ENCODE results near the gene TACR1. TPM values are rescaled to one million over a fixed set of nuclear protein-coding genes. Genes with fewer than 3 reads are reported as not detected.

TACR1 gene
- polyA plus RNA-seq, 4 donors = 0.42 to 1.6 (median 1.4) TPM

- DNase-seq (ENCODE audit: low read depth in 4 of 4, low spot score in 3 of 4) = no peak
Observed at GRCh38 chr2:75027886-75028285, 171.4 kb downstream of the TACR1 start.

- no peak for DNase-seq (ENCODE audit: low read depth in 4 of 4, low spot score in 3 of 4)
Observed at GRCh38 chr2:75025633-75026380, 173.5 kb downstream of the TACR1 start.

DNA sequence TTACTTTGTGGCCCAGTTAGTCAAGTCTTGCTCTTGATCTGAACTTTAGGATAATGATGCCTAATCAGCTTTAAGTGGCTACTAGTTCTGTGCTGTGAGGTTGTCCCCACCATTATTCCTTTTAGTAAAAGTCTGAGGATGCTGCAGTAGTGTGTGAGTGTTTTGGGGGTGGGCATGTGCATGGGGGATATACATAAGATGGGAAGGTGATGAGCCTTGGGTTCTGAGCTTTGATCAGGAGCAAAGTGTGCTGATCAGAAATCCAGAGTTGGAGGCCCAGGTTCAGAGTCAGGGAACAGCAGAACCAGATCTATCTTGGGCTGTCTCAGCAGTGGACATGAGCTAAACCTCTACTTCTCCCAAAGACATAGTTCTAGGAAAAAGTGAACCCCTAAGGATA, 174.1 kb downstream of the TACR1 start:
- DNase-seq (ENCODE audit: low read depth in 4 of 4, low spot score in 3 of 4) = no peak

GRCh38 chr2:75023666-75024455, 175.5 kb downstream of the TACR1 start:
- DNase-seq (ENCODE audit: low read depth in 4 of 4, low spot score in 3 of 4) = no peak

DNA sequence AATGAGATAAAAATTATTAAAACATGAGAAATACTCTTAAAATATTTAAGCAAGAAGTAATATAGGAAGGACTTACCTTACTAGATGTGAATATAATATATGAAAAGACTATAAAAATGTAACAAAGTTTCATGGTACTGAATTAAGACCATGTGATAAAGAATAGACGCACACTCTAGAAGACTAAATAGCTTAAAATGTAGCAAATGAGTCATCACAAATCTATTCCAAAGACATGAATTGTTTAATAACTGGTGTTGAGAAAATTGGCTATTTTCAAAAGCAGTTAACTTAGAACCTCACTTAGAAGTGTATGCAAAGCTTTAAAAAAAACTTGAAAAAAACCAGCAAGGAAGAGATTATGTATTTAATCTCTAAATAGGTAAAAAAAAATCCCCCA, 176.8 kb downstream of the TACR1 start:
- no peak for DNase-seq (ENCODE audit: low read depth in 4 of 4, low spot score in 3 of 4)

DNA sequence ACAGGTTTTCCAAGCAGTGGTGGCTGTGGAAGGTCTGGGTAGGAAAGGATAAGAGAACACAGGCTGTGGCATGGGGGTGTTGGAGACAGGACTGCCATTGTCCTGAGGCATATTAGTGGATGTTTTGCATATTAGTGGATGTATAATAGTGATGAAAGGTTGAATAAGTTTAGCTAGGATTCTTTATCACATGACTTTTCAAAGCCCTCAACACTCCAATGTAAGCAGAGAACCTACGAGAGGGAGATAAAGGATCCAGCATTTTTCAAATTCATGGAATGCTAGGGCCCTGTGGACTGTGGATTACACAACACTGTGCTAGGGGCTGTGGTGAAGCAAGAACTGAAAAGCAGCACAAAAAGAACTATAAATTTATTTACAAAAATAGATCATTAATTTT, 177.6 kb downstream of the TACR1 start:
- DNase-seq (ENCODE audit: low read depth in 4 of 4, low spot score in 3 of 4) = no peak

- no peak for DNase-seq (ENCODE audit: low read depth in 4 of 4, low spot score in 3 of 4)
Observed at GRCh38 chr2:75020476-75020875, 178.8 kb downstream of the TACR1 start.

- no peak for DNase-seq (ENCODE audit: low read depth in 4 of 4, low spot score in 3 of 4)
Observed at GRCh38 chr2:75019790-75020189, 179.5 kb downstream of the TACR1 start.

- DNase-seq (ENCODE audit: low read depth in 4 of 4, low spot score in 3 of 4) = no peak
Observed at GRCh38 chr2:75018162-75018561, 181.2 kb downstream of the TACR1 start.

- DNase-seq (ENCODE audit: low read depth in 4 of 4, low spot score in 3 of 4) = no peak
Observed at GRCh38 chr2:75012080-75012479, 187.2 kb downstream of the TACR1 start.

DNA sequence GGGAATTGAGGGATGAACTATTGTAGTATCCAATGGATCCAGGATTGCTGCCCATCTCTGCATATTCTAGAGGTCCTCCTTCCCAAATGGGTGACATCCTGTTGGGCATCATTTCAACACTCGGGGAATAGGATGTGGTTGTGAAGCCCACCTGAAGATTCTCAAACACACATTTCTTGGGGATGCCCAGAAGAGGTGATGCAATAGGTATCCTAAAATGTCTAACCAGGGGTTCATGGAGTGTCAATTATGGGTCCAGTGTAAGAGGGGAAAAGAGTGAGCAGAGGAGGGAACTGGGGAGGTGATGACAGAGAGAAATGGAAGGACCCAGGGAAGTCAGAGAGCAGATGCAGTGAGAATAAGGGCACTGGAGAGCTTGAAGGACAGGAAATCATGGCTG, 188.7 kb downstream of the TACR1 start:
- DNase-seq (ENCODE audit: low read depth in 4 of 4, low spot score in 3 of 4) = no peak

DNA sequence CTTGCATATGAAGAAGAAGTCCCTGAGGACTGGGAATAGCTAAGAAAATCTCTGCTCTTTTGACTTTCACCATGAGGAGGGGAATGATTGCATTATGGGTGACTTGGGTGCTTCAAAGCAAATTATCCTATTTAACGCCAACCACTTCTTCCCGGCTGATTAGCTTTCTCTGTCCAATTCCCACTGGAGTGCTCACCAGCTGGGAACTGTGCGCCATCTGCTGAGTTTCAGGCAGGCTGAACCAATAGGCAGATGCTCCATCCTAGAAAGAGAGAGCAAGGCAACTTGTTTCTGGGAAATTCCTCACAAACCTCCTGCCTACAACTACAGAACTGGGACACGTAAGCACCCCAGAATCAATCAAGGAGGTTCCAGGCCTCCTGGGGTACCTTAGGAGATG, 191.5 kb downstream of the TACR1 start:
- DNase-seq (ENCODE audit: low read depth in 4 of 4, low spot score in 3 of 4) = no peak

- no peak for DNase-seq (ENCODE audit: low read depth in 4 of 4, low spot score in 3 of 4)
Observed at GRCh38 chr2:75007061-75007460, 192.3 kb downstream of the TACR1 start.

GRCh38 chr2:75006041-75006440, 193.3 kb downstream of the TACR1 start:
- DNase-seq (ENCODE audit: low read depth in 4 of 4, low spot score in 3 of 4) = no peak

- no peak for DNase-seq (ENCODE audit: low read depth in 4 of 4, low spot score in 3 of 4)
Observed at GRCh38 chr2:75003773-75004172, 195.5 kb downstream of the TACR1 start.

DNA sequence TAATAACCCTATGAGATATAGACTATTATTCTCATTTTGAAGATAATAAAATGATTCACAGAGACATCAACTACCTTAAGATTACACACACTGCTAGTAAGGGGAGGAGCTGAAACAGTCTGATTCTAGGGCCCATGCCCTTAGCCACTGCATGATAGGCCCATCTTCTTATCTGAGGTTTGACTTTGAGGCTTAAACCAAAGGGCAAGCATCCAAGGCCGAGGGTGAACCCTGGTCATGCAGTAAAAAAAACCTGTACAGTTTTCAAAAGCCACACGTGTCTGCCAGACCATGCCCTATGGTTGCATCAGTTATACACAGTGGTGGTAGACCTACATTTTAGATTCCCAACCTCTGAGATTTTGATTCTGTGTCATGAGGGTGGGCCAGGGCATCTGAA, 196.0 kb downstream of the TACR1 start:
- no peak for DNase-seq (ENCODE audit: low read depth in 4 of 4, low spot score in 3 of 4)

DNA sequence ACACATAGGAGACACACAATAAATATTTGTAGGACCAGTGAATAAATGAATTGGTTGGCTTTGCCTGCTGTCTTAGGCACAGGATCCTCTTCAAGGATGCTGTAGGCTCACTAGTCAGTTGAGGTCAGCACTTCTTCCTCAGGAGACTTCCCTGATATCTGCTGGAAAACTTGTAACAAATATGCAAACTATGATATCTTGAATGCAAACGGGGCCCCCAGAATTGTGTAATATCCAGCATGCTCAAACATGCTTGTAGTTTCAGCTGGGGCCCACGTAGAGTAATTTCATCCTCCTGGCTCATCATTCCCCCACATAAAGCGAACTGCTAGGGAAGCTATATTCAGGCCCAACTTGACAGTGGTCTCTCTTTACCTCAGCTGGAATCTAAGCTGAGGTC, 197.3 kb downstream of the TACR1 start:
- DNase-seq (ENCODE audit: low read depth in 4 of 4, low spot score in 3 of 4) = no peak

DNA sequence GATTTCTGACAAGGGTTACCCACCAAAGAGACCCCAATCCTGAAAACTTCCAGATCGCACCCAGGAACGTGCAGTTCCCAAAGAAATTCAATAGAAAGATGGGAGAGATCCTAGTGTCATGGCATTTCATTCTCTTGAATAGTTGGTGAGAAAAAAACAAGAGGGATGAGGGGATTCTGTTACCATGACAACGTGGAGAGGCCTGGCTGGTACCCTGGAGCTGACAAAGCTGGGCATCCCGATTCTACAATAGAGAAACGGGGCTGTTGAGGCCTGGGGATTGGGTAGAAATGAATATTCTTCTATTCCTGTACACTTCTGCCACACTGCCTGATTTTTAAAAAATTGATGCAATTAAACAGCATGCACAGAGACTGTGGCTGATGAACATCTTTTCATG, 199.9 kb downstream of the TACR1 start:
- DNase-seq (ENCODE audit: low read depth in 4 of 4, low spot score in 3 of 4) = no peak

Measured in left renal pelvis (tissue), 4 donors.